Testis (tissue), 3 donors: ENCODE data around the gene TECR. TPM values are rescaled to one million over a fixed set of nuclear protein-coding genes. Genes with fewer than 3 reads are reported as not detected.
"Not testable (repeated sequence)": the region's sequence is repeated elsewhere in the genome, so short reads cannot be mapped to it uniquely, and the experiment has no call there.

Source experiments
- DNase-seq: peaks from one replicate; pipeline ENCODE4 v3.0.0-alpha.2; 2019
- H3K27ac ChIP-seq, 2 donors: fragments of 200-600 bp; sonication (generic); one replicate each; pipeline ENCODE4 v1.5.1; 2019
- H3K27me3 ChIP-seq: fragments of 200-600 bp; sonication (generic); one replicate; pipeline ENCODE4 v1.5.1; 2019
- H3K36me3 ChIP-seq: fragments of 200-600 bp; sonication (generic); one replicate; pipeline ENCODE4 v1.5.1; 2017; ENCODE audit warnings: low read depth; ENCODE audit errors: missing control alignments
- H3K4me1 ChIP-seq: fragments of 200-600 bp; sonication (generic); one replicate; pipeline ENCODE4 v1.5.1; 2019
- H3K4me3 ChIP-seq, 2 donors: fragments of 200-600 bp; sonication (generic); one replicate each; pipeline ENCODE4 v1.5.1; 2017 to 2019
- H3K9me3 ChIP-seq: fragments of 200-600 bp; sonication (generic); one replicate; pipeline ENCODE4 v1.5.1; 2017
- POLR2A ChIP-seq: fragments of 450-650 bp; IDR thresholded peaks from one replicate; pipeline ENCODE4 v1.6.1; 2017; ENCODE audit warnings: antibody characterized with exemption, mild to moderate bottlenecking, moderate library complexity
- WGBS, 2 donors: methylation state at CpG; one replicate each; pipeline ENCODE4 v1.1.5; 2018; 5-methylcytosine and 5-hydroxymethylcytosine counted together
- intact Hi-C: fragments of 100-400 bp; cut with DNase I; formaldehyde crosslinking; loops from one replicate; pipeline ENCODE4 v1.15.1; 2023; ENCODE audit warnings: low total_unique reads
- polyA plus RNA-seq: library from polyadenylated mRNA; stranded (reverse); fragments of 350-450 nt; fragmentation: Illumina TruSeq; extraction: RNeasy Lipid Tissue Mini Kit (QIAGEN cat#74804); gene quantifications from one replicate; pipeline ENCODE4 v1.2.3, GENCODE V29; 2014; ENCODE audit warnings: low read depth, low replicate concordance; ENCODE audit not compliant: insufficient read depth
- total RNA-seq, 2 donors: library from RNA; depleted of rRNA; stranded (reverse); fragments of >200 nt; gene quantifications; one replicate each; pipeline ENCODE4 v1.2.3, GENCODE V29; 2016
- TF ChIP-seq, protein P1 (sequence below), 3 experiments: fragments of 450-650 bp in 2 of 3; fragments of 200-600 bp in 1 of 3; sonication (generic) in 1 of 3; IDR thresholded peaks; one replicate each; pipeline ENCODE4 v1.5.1; 2016 to 2019; ENCODE audit warnings: antibody characterized with exemption in 3 of 3, mild to moderate bottlenecking in 2 of 3, moderate library complexity in 1 of 3

The TECR gene
- total and polyA plus RNA-seq, 3 donors from 2014 or later: 164 to 418 (median 192) TPM

DNA sequence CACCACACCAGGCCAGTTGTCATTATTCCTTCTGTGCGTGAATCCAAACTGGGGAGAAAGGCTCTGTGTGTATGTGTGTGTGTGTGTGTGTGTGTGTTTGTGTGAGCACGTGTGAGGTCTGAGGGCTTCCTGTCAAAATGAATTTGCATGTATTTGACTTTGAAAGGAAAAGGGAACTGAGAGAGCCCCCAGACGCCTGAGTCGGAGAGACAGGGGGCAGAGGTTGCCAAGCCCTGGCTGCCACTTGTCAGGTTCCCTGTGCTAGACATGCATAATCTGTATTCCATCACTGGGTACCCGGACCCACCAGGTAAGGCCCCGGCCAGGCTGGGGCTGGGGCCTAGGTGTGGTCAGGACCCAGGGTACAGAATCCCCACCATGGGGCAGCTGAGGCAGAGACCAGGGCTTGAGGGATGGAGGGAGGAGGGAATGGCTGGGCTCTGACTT is 53.5 kb downstream of the TECR start, which contains the start of gene CLEC17A:
Gene CLEC17A, plus strand, starts transcription at position 191 of the 447 bp plus-strand sequence. Its CDS starts 77 bp downstream, at position 268.
- intact Hi-C loops: no loop called here
- TF ChIP-seq POLR2A: no peak
- TF ChIP-seq, protein P1, sequence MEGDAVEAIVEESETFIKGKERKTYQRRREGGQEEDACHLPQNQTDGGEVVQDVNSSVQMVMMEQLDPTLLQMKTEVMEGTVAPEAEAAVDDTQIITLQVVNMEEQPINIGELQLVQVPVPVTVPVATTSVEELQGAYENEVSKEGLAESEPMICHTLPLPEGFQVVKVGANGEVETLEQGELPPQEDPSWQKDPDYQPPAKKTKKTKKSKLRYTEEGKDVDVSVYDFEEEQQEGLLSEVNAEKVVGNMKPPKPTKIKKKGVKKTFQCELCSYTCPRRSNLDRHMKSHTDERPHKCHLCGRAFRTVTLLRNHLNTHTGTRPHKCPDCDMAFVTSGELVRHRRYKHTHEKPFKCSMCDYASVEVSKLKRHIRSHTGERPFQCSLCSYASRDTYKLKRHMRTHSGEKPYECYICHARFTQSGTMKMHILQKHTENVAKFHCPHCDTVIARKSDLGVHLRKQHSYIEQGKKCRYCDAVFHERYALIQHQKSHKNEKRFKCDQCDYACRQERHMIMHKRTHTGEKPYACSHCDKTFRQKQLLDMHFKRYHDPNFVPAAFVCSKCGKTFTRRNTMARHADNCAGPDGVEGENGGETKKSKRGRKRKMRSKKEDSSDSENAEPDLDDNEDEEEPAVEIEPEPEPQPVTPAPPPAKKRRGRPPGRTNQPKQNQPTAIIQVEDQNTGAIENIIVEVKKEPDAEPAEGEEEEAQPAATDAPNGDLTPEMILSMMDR (IDR thresholded peaks at IDR 0.05): no peak
- no peak for DNase-seq
- Histone ChIP-seq H3K9me3 (no peaks in the 10 kb centered on the region), H3K27me3 (no peaks in the 10 kb centered on the region), H3K4me1 (no peaks in the 10 kb centered on the region), H3K4me3 (no peak within 1 kb of the TSS), H3K27ac (no peak within 1 kb of the TSS), H3K36me3 (no peaks in the 10 kb centered on the region)
- WGBS, 2 donors: 70 to 71% methylated on average over 5 to 6 of the region's 6 CpGs

DNA sequence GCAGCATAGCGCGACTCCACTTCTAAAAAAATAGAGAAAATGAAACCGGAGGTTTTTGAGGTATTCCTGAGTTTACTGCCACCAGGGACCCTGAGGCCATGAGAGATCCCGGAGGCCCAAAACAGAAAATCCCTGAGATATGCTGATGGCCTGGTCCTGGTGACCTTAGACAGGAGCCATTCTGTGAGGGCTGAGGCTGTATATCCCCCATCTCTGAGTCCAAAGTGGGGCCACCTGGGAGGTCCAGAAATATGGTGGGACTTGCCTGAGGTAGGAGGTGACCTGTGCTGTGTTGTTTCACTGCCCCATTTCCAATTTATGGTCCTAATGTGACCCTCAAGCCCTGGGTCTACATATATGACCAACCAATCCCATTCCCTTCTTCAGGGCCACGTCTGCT is 55.0 kb downstream of the TECR start:
- DNase-seq, H3K36me3 ChIP-seq, H3K4me3 ChIP-seq, H3K27me3 ChIP-seq, H3K9me3 ChIP-seq, H3K4me1 ChIP-seq, H3K27ac ChIP-seq, intact Hi-C loops: not testable (repeated sequence)
- 95 to 96% methylated on average over 3 to 4 of the region's 5 CpGs for WGBS, 2 donors

DNA sequence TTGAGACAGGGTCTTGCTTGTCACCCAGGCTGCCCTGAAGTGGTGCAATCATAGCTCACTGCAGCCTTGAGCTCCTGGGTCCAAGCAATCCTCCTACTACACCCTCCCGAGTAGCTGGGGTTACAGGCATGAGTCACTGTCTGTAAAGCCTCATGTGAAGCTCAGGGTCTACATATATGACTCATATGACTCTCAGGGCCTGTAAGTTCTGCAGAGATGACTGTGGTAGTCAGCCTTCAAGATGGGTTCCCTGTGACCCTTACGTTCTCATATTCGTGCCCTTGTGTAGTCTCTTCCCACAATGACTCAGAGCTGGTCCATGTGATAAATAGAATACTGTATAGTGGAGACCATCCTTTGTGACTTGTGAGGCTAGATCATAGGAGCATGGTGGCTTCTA is 55.8 kb downstream of the TECR start:
- H3K36me3 ChIP-seq, H3K27me3 ChIP-seq, intact Hi-C loops, H3K4me1 ChIP-seq, H3K4me3 ChIP-seq, DNase-seq, H3K27ac ChIP-seq, H3K9me3 ChIP-seq: not testable (repeated sequence)
- WGBS, 2 donors: 43 to 78% methylated on average over 1 to 3 of the region's 3 CpGs

DNA sequence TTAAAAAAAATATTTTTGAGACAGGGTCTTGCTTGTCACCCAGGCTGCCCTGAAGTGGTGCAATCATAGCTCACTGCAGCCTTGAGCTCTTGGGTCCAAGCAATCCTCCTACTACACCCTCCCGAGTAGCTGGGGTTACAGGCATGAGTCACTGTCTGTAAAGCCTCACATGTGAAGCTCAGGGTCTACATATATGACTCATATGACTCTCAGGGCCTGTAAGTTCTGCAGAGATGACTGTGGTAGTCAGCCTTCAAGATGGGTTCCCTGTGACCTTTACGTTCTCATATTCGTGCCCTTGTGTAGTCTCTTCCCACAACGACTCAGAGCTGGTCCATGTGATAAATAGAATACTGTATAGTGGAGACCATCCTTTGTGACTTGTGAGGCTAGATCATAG is 60.0 kb downstream of the TECR start:
- H3K4me3 ChIP-seq, H3K36me3 ChIP-seq, H3K27me3 ChIP-seq, H3K27ac ChIP-seq, H3K9me3 ChIP-seq, DNase-seq, intact Hi-C loops, H3K4me1 ChIP-seq: not testable (repeated sequence)
- 100% methylated on average over 1 of the region's 4 CpGs; no CpG with 5 or more reads in 1 of the 2 donors for WGBS, 2 donors

DNA sequence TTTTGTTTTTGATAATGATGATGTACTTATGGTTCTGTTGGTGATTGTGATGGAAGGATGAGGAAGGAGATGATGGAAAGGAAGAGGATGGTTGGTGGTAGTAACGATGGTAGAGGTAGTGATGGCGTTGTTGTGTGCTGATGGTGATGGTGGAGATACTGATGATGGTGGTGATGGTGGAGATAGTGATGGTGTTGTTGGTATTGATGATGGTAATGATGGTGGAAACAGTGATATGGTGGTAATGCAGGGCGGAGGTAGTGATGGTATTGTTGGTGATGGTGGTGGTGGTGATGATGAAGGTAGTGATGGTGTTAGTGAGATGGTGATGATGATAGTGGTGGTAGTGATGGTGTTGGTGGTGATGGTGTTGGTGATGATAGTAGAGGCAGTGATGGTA is 66.2 kb downstream of the TECR start:
- H3K27me3 ChIP-seq: no peaks in the 10 kb centered on the region
- no peak overlapping the region for H3K4me3 ChIP-seq
- intact Hi-C loops: no loop called here
- H3K9me3 ChIP-seq: no peaks in the 10 kb centered on the region
- TF ChIP-seq, protein P1 (IDR thresholded peaks at IDR 0.05): no peak
- no peak for TF ChIP-seq POLR2A
- no peaks in the 10 kb centered on the region for H3K36me3 ChIP-seq
- H3K27ac ChIP-seq: no peak overlapping the region
- no peak for DNase-seq
- H3K4me1 ChIP-seq: no peaks in the 10 kb centered on the region
- WGBS, 2 donors: 90 to 93% methylated on average over 3 of the region's 3 CpGs

DNA sequence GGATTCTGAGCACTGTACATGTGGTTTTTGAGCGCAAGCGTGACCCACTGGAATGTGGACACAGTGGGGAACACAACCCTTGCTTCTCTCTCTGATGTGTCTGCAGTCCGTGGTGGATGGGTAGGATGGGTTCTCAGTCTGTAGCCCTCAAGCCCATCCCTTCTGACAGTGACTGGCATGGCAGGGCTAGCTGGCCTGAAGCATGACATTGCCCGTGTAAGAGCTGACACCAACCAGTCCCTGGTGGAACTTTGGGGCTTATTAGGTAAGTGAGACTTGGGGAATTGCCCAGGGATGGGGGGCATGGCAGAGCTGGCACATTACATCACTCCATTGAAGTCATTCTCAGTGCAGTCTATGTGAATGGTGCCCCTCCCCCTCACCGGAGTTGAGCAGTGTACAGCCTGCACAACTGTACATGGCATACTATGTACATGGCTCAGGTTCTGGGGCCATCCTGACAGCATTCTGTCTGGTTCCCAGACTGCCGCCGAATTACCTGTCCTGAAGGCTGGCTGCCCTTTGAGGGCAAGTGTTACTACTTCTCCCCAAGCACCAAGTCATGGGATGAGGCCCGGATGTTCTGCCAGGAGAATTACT is 70.3 kb downstream of the TECR start:
- Histone ChIP-seq H3K9me3 (no peaks in the 10 kb centered on the region), H3K27ac (no peak overlapping the region), H3K27me3 (no peaks in the 10 kb centered on the region), H3K36me3 (no peaks in the 10 kb centered on the region), H3K4me3 (no peak overlapping the region), H3K4me1 (no peaks in the 10 kb centered on the region)
- 90 to 91% methylated on average over 4 to 8 of the region's 8 CpGs for WGBS, 2 donors
- no peak for DNase-seq
- intact Hi-C loops: no loop called here
- TF ChIP-seq POLR2A: no peak
- TF ChIP-seq, protein P1 (IDR thresholded peaks at IDR 0.05): no peak
